GM19455 (cell line): Measurements from ENCODE around the gene TRIOBP.

Experiments
- ATAC-seq: cut with Tn5 transposase; IDR thresholded peaks from one replicate; pipeline ENCODE4 v1.9.1; 2021; ENCODE audit not compliant: unreplicated experiment

The TRIOBP gene

GRCh38 chr22:37749831-37750595, 53.2 kb downstream of the TRIOBP start:
- ATAC-seq: no peak

- no peak for ATAC-seq
Observed at GRCh38 chr22:37750596-37751162, 53.8 kb downstream of the TRIOBP start.

GRCh38 chr22:37751449-37752188, 54.8 kb downstream of the TRIOBP start:
- no peak for ATAC-seq

- no peak for ATAC-seq
Observed at GRCh38 chr22:37752189-37753087, 55.6 kb downstream of the TRIOBP start.

GRCh38 chr22:37753746-37754145, 56.9 kb downstream of the TRIOBP start:
- ATAC-seq: no peak

- ATAC-seq: no peak
Observed at GRCh38 chr22:37757663-37758062, 60.8 kb downstream of the TRIOBP start.

- ATAC-seq: no peak
Observed at GRCh38 chr22:37758694-37759093, 61.8 kb downstream of the TRIOBP start.

- ATAC-seq: no peak
Observed at GRCh38 chr22:37759281-37759680, 62.4 kb downstream of the TRIOBP start.

GRCh38 chr22:37760152-37760551, 63.3 kb downstream of the TRIOBP start:
- no peak for ATAC-seq

GRCh38 chr22:37762389-37762836, 65.6 kb downstream of the TRIOBP start:
- ATAC-seq: no peak

GRCh38 chr22:37763012-37763411, 66.2 kb downstream of the TRIOBP start:
- no peak for ATAC-seq

- no peak for ATAC-seq
Observed at GRCh38 chr22:37763652-37764051, 66.8 kb downstream of the TRIOBP start.

GRCh38 chr22:37764622-37765021, 67.8 kb downstream of the TRIOBP start:
- ATAC-seq: no peak

- no peak for ATAC-seq
Observed at GRCh38 chr22:37765498-37765897, 68.7 kb downstream of the TRIOBP start.

- no peak for ATAC-seq
Observed at GRCh38 chr22:37765953-37766576, 69.2 kb downstream of the TRIOBP start.

GRCh38 chr22:37768273-37768672, 71.4 kb downstream of the TRIOBP start:
- no peak for ATAC-seq

- no peak for ATAC-seq
Observed at GRCh38 chr22:37769056-37769455, 72.2 kb downstream of the TRIOBP start.

- no peak for ATAC-seq
Observed at GRCh38 chr22:37771081-37771480, 74.2 kb downstream of the TRIOBP start.

GRCh38 chr22:37771702-37772427, 75.0 kb downstream of the TRIOBP start:
- no peak for ATAC-seq

- ATAC-seq: no peak
Observed at GRCh38 chr22:37774728-37775127, 77.9 kb downstream of the TRIOBP start.
